Left cardiac atrium (tissue), 4 donors: ENCODE data around the gene ZSCAN5B. TPM values are rescaled to one million over a fixed set of nuclear protein-coding genes. Genes with fewer than 3 reads are reported as not detected.
"Not testable (repeated sequence)": the region's sequence is repeated elsewhere in the genome, so short reads cannot be mapped to it uniquely, and the experiment has no call there.

ENCODE experiments used
- ATAC-seq, 2 donors: fragments of 200-7000 bp; cut with Tn5 transposase; one replicate each; pipeline ENCODE4 v1.9.1; 2020; ENCODE audit warnings: mild to moderate bottlenecking in 2 of 2, moderate library complexity in 2 of 2
- DNase-seq: peaks from one replicate; pipeline ENCODE4 v3.0.0-alpha.2; 2020
- intact Hi-C, 2 donors: fragments of 100-400 bp; cut with DNase I; formaldehyde crosslinking; loops; one replicate each; pipeline versions ENCODE4 v1.14.1 to v1.15.1; 2022 to 2023
- total RNA-seq, 2 donors: library from RNA; stranded (reverse); fragmentation: NEBNext Ultra II Directional; extraction: Animal tissue kit (Norgen Biotek cat#: 25700); gene quantifications; one replicate each; pipeline ENCODE4 v1.2.1, GENCODE V29; 2021
- donor health status: DM: no; HTN: yes; CAD: no.
- donor health status: DM: no; HTN: yes; CAD: no; lungs with severe emphysema.
- donor health status: DM: yes; HTN: yes; CAD: no.
- donor health status: Dilated cardiomyopathy.

Gene ZSCAN5B
- total RNA-seq, 2 donors from 2014 or later, result not detected

DNA sequence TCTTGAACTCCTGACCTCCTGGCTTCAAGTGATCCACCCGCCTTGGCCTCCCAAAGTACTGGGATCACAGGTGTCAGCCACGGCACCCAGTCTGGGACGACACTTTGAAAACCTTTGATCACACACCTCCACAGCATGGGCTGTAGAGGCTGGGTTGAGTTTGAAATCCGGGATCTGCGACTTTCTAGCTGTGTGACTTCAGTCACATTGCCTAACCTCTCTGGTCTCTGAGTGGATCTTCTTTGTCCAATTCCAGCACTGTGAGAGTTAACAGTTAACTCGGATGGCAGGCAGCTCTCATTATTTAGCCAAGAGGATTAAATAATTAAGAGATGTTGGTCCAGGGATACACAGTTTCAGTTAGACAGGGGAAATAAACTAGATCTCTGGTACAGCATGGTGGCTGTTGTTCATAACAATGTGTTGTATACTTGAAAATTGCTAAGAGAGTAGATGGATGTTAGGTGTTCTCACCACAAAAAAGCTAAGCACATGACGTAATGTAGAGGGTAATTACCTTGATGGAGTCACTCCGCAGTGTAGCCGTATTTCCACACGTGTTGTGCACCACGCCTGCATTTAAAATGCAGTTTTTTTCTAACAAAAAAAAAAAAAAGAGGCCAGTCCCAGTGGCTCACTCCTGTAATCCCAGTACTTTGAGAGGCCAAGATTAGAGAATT lies 19.9 kb downstream of the ZSCAN5B start:
- DNase-seq (no peak), ATAC-seq (no peak)
- intact Hi-C loops, result no loop called here

DNA sequence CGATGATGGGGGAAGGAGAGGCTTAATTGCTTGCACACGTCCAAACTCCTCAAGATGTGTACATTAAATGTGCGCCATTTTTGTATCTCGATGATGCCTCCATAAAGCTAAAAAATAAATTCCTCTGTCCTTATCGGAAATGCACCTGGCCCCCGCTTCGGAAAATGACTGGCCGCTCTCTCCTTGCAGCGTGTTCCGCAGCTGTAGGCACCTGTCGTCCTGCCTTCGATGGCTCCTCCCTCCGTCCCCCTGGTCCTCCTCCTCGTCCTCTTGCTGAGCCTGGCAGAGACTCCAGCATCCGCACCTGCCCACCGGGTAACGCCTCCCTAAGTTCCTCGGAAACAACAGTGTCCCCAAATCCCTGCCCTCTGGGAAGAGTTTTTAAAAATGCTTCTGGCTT lies 20.7 kb downstream of the ZSCAN5B start:
- no peak for DNase-seq
- intact Hi-C loops, result no loop called here
- no peak for ATAC-seq

DNA sequence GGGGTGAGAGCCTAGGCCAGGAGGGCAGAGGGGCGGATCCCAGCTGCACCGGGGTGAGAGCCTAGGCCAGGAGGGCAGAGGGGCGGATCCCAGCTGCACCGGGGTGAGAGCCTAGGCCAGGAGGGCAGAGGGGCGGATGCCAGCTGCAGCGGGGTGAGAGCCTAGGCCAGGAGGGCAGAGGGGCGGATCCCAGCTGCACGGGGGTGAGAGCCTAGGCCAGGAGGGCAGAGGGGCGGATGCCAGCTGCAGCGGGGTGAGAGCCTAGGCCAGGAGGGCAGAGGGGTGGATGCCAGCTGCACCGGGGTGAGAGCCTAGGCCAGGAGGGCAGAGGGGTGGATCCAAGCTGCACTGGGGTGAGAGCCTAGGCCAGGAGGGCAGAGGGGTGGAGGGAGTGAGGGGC lies 21.3 kb downstream of the ZSCAN5B start:
- ATAC-seq, DNase-seq, intact Hi-C loops: not testable (repeated sequence)

DNA sequence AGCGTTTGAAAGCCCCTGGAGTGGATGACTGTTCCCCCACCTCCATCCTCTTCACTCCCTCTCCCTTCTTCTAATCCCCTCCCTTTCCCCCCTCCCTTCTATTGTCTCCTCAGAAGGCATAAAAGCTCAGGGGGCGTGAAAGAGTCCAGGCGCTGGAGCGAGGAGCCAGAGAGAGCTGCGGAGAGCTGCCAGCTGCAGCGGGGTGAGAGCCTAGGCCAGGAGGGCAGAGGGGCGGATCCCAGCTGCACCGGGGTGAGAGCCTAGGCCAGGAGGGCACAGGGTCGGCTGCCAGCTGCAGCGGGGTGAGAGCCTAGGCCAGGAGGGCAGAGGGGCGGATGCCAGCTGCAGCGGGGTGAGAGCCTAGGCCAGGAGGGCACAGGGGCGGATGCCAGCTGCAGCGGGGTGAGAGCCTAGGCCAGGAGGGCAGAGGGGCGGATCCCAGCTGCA lies 21.7 kb downstream of the ZSCAN5B start, which contains the start of gene GALP:
TSS of gene GALP (plus strand) at position 148 of the 447 bp plus-strand sequence. CDS start 1,101 bp downstream, outside the sequence.
- ATAC-seq, DNase-seq, intact Hi-C loops: not testable (repeated sequence)

DNA sequence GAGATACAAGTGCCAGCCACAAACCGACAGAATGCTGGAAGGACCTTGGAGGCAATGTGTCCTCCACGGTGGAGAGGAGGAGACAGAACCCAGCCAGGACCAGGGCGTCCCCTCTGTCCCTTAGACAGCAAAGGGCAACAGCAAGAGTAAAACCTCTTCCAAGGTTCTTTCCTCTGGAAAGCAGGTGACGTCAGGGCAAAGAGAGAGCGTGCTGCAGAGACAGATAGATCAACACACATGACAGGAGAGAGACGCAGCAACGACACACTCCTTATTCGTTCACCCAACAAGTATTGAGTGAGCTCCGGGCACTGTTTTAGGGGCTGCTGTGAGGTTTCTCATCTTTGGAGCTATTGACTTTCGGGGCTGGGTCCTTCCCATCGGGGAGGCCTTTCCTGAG lies 23.0 kb downstream of the ZSCAN5B start:
- intact Hi-C loops, result loop anchor here in 1 of 2 donors (5.0 kb wide), 1 partner anchor 97 kb away; no protein-coding TSS in a partner anchor

DNA sequence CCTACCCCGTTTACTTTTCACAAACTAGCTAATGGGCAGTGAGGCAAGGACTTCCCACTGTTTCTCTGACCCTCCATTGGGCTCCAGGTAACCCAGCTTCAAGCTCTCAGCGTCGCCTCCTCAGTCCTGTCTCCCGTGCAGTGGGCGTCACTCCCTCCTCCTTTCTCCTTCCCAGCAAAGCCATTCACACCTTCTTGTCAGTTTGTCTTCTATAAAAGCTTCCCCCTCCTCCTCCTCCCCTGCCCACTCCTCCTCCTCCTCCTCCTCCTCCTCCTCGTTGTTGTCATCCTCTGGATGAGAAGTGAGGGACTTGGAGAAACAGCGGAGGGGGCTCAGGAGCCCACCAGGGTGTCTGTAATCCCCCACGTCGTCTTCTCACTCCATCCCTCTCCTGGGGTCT lies 23.5 kb downstream of the ZSCAN5B start:
- no peak for ATAC-seq
- no peak for DNase-seq
- intact Hi-C loops, result loop anchor here in 1 of 2 donors (5.0 kb wide), 1 partner anchor 97 kb away; no protein-coding TSS in a partner anchor

More for the DNA sequence above, 23.0 kb downstream of the ZSCAN5B start:
- ATAC-seq, result no peak
- DNase-seq, result no peak

DNA sequence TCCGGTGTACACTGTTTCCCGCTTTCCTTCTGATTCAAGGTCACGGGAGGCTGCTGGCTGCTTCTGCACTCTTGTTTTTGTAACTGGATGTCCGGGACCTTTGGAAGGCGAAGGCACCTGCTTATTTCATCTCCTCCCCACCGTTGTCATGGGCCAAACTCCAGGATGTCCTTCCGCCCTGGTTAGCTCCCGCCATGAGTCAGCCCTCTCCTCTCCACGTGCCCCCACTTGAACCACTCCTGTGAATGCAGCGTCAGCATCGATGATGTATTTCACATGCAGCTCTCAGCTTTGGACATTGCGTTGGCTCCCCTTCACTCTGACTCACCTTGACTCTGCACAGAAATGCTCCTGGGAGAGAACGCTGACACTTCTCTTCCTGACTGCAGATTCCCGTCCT lies 27.3 kb downstream of the ZSCAN5B start:
- ATAC-seq, result peak in 1 of 2 donors; percentile 59
- intact Hi-C loops, result loop anchor here in 1 of 2 donors (5.0 kb wide), 1 partner anchor 93 kb away; no protein-coding TSS in a partner anchor
- DNase-seq, result no peak

DNA sequence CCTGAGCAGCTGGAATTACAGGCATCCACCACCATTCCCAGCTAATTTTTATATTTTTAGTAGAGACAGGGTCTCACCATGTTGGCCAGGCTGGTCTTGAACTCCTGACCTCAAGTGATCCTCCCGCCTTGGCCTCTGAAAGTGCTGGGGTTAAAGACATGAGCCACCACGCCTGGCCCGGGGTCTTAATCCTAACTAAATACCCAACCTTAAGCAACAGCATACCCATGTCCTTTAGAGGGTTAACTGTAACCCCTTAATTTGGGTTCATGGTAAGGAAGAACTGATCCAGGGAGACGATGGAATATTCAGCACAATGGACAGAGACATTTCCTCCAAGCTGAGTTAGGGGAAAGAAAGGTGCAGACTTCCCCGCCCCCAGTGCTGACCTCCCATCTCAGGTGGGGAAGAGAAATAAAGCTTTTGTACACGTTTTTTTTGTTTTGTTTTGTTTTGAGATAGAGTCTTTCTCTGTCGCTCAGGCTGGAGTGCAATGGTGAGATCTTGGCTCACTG lies 30.5 kb downstream of the ZSCAN5B start:
- no peak for ATAC-seq

DNA sequence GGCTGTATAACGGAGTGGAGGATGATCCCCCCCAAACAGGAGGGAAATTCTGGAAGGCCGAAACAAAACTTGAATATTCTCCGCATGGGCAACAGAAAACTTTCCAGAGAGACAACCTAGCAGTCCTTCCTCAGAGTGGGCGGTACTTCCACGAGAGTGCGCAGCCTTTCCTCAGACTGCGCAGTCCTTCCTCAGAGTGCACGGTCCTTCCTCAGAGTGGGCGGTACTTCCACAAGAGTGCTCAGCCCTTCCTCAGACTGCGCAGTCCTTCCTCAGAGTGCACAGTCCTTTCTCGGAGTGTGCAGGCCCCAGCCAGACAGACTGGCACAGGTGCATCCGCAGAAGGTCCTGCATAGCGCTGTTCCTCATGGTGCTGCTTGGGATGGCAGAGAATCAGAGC lies 34.5 kb downstream of the ZSCAN5B start:
- intact Hi-C loops, result no loop called here
- ATAC-seq (no peak), DNase-seq (no peak)

More for the DNA sequence above, 30.5 kb downstream of the ZSCAN5B start:
- intact Hi-C loops, result no loop called here
- no peak for DNase-seq

DNA sequence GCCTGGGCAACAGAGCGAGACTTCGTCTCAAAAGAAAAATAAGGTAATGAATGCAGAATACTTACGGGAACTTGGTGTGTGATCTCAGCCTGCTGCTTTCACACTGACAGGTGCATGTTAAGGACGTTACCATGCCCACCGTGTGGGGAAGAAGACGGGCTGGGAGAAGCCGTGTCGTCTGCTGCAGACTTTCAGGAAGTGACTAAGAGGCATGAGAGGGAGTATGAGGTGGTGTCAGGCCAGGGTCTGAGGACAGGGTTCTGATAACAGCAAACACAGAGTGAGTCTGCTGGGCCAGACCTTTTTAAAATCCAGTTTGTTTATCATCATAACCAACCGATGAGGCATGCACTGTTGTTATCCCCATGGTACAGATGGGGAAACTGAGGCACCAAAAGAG lies 35.3 kb downstream of the ZSCAN5B start:
- no peak for DNase-seq
- intact Hi-C loops, result no loop called here
- ATAC-seq, result no peak

DNA sequence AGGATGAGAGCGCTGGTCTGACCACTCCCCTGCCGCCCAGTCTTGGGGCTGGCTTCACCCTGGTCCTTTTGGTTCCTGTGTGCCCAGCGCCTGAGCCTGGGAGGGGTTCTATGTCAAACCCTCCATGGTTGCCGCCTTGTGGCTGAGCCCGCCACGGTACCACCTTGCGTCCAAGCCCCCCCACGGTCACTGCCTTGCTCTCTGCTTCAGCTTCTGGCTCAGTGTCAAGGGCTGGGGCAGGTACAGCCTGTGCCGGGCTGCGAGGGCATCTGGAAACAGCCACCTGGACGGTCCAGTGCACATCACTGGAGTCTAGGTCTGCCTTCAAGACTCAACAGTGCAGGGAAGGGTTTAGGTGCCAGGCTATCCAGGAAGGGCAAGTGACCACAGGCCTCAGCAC lies 36.0 kb downstream of the ZSCAN5B start:
- no peak for ATAC-seq
- intact Hi-C loops, result no loop called here

DNA sequence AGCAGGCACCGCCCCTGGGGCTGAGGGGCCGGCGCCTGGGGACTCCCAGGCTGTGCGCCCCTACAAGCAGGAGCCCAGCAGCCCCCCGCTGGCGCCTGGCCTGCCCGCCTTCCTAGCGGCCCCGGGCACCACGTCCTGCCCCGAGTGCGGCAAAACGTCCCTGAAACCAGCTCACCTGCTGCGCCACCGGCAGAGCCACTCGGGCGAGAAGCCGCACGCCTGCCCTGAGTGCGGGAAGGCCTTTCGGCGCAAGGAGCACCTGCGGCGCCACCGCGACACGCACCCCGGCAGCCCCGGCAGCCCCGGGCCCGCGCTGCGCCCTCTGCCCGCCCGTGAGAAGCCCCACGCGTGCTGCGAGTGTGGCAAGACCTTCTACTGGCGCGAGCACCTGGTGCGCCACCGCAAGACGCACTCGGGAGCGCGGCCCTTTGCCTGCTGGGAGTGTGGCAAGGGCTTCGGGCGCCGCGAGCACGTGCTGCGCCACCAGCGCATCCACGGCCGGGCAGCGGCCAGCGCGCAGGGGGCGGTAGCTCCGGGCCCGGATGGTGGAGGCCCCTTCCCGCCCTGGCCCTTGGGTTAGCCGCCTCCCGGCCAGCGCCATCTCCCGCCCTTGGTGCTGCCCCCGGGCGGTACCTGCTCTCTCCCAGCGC lies 37.8 kb downstream of the ZSCAN5B start:
- no peak for DNase-seq
- intact Hi-C loops, result loop anchor here in 1 of 2 donors (5.0 kb wide), 1 partner anchor 72 kb away; no protein-coding TSS in a partner anchor
- ATAC-seq, result no peak

More for the DNA sequence above, 36.0 kb downstream of the ZSCAN5B start:
- DNase-seq, result no peak

DNA sequence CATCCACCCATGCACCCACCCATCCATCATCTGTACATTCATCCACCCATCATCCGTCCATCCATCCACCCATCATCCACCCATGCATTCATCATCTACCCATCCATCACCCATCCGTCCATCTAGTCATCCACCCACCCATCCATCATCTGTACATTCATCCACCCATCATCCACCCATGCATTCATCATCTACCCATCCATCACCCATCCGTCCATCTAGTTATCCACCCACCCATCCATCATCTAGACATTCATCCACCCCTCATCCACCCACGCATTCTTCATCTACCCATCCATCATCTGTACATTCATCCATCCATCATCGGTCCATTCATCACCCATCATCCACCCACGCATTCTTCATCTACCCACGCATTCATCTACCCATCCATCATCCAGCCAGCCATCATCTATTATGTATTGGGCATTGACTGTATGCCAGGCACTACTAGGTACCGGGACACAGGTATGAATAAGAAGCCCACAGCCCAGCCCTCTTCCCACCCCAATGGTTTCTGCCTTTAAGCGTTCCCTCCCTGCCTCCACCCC lies 38.5 kb downstream of the ZSCAN5B start:
- DNase-seq (no peak), ATAC-seq (no peak)
- intact Hi-C loops, result loop anchor here in 1 of 2 donors (5.0 kb wide), 1 partner anchor 72 kb away; no protein-coding TSS in a partner anchor

DNA sequence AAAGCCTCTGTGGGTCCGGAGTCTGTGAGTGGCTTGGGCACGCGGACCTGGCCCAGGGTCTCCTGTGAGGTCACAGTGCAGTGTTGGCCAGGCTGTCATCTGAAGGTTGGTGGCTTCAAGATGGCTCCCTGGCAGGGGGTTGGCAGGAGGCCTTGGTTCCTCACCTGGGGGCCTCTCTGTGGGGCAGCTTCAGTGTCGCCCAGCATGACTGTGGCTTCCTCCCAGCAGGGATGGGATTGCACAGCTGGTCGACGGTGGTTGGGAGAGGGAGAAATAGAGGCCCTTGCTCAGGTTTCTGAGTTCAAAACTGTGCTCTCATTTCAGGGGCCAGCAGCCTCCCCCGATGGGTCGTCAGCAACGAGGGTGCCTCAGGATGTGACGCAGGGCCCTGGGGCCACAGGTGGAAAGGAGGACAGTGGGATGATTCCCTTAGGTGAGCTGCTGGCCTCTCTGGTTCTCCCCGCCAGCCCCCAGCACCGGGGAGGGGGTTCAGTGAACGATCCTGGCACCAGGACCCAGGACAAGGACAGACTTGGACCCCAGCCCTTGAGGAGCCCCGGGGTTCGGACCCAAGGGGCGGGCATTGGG lies 39.3 kb downstream of the ZSCAN5B start:
- ATAC-seq (no peak), DNase-seq (no peak)
- intact Hi-C loops, result loop anchor here in 1 of 2 donors (5.0 kb wide), 1 partner anchor 71 kb away; no protein-coding TSS in a partner anchor

DNA sequence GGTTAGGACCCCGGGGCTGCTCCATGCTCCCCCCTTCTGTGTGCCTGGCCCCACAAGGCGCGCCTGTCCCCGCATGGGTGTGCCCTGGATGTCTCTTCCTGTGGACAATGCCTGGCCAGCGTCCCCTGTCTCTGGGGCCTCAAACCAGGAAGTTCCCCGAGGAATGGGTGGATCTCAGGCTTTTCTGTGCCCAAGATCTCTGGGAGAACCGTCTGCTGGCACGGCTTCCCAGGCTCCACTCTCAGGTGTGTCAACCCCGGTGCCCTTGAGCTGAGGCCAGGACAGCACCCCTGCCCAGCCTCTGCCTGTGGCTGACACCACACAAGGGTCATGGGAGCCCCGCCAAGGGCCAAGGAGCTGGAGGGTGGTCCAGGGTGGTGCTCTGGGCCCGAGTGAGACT lies 40.8 kb downstream of the ZSCAN5B start:
- ATAC-seq (peak in 1 of 2 donors; percentile 52), DNase-seq (no peak)
- intact Hi-C loops, result loop anchor here in 1 of 2 donors (5.0 kb wide), 1 partner anchor 69 kb away; no protein-coding TSS in a partner anchor

DNA sequence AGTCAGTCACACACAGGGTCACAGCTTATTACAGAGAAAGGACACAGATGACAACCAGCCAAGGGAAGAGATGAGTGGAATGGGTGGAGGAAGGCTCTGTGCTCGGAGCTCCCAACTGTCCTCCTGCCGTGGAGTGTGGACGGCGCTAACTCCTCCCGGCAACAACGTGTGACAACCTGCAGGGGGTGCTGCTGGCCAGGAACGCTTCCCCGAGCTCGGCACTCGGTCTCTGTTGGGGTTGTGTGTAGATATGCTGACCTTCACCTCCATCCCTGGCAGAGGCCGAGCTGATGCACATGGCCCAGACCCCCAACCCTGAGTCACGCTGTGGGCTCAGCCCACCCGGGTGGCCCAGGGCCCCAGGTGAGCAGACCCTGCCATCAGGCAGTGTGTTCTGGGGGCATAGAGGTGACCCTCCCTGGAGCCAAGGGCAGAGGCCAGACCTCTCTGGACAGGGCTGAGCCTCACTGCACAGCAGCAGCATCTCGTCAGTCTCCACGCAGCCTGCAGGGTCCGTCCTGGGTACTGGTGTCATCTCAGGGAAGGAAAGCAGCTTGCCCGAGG lies 42.4 kb downstream of the ZSCAN5B start:
- peak in 1 of 2 donors; percentile 30 for ATAC-seq
- intact Hi-C loops, result loop anchor here in 1 of 2 donors (5.0 kb wide), 1 partner anchor 68 kb away; no protein-coding TSS in a partner anchor
- DNase-seq, result no peak

DNA sequence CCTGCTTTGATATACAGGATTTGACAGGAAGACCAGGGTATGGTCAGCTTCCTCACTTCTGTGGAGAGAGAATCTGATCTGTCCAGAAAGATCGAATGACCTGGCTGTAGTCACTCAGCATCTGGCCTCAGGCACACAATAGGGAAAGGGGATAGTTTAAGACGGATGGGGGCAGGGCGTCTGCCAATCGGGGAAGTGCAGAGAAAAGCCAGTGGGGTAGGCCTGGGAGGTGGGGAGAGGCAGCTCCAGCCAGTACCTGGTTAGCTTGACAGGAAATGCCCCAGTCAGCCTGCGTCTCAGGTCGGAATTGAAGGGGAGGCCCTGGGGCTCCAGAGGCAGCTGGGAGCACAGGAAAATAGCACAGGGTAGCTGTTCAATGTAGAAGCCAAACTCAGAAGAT lies 44.1 kb downstream of the ZSCAN5B start:
- intact Hi-C loops, result no loop called here

DNA sequence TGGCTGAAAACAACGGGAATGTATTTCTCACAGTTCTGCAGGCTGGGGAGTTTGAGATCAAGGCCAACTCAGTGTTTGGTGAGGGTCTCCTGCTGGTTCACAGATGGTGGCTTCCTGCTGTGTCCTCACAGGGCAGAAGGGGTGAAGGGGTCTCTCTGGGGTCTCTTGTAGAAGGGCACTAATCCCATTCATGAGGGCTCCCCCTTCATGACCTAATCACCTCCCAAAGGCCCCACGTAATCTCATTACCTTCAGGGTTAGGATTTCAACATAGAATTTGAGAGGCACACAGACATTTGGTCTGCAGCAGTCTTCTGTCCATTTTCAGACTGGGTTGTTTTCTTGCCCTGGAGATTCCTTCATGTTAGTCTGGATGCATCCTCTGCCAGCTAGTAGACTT lies 44.9 kb downstream of the ZSCAN5B start:
- DNase-seq (no peak), ATAC-seq (no peak)
- intact Hi-C loops, result no loop called here

More for the DNA sequence above, 44.1 kb downstream of the ZSCAN5B start:
- peak in 1 of 2 donors; percentile 12 for ATAC-seq
- DNase-seq, result no peak

DNA sequence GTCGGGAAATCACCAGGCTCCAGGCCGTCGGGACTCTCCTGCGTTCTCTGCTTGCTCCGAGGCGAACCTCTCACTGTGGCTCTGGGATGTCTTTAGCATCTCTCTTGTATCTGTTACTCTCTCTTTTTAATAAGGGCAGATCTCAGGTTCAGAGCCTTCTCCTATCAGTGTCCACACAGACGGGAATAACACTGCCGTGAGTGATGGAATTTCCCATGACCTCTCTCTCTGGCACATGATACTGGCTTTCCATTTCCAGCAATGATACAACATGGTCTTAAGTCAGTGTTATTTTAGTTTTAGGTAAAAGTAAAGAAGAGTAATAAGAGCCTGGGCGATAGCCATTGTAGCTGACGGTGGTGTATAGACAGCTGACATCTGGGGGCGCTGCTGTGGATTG lies 47.2 kb downstream of the ZSCAN5B start:
- no peak for DNase-seq
- intact Hi-C loops, result no loop called here
- ATAC-seq, result peak; percentile 32 to 61
